ENCODE measurements around the gene CA12. TPM values are rescaled to one million over a fixed set of nuclear protein-coding genes. Genes with fewer than 3 reads are reported as not detected.

CA12 gene
- total RNA-seq, 2 donors from 2014 or later: 1.2 to 2.1 TPM

DNA sequence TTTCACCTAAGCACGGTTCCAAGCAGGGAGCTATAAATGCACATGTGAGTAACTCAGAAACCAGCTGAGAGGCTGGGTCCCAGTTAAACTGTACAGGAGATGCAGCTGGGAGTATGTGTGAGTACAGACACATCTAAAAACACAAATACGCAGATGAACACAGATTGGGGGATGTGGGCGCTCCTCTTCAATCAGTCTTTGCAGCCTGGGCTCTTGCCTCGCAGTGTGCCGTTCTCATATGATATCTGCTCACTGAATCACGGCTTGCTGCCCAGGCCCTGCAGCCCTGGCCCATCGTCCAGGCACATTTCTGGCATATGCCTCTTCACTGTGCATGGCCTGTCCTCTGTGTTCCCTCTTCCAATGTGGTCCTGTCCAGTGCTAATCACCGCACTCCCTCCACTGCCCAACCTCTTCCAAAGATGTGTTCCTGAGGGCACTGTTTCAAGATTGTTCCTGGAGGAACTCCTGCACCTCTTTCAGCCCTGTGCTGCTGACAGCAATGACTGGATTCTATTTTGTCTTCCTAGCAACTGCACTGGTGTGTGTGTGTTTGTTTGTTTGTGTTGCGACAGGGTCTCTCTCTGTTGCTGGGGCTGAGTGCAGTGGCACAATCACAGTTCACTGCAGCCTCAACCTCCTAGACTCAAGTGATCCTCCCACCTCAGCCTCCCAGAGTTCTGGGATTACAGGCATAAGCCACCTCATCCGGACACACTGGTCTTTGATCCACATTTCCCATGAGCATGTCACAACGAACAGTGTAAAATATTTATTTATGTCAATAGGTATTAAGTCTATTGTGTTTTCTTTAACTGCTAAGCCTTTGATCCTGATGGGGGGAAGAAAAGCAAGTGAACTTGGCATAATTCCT, 17.0 kb downstream of the CA12 start:
- no peak for DNase-seq
- Mint-ChIP-seq H3K36me3 (ENCODE audit: low read depth) (no peaks in the 10 kb centered on the region), H3K4me1 (peaks cover 18% of the 10 kb centered on the region), H3K4me3 (no peak overlapping the region), H3K27me3 (ENCODE audit: insufficient read depth) (peaks cover 25% of the 10 kb centered on the region), H3K27ac (no peak overlapping the region), H3K9me3 (no peaks in the 10 kb centered on the region)
- H3K27ac ChIP-seq (ENCODE audit: low read depth, low read length): no peak overlapping the region
- no peaks in the 10 kb centered on the region for H3K27me3 ChIP-seq (ENCODE audit: control insufficient read depth, insufficient read depth, low read length, poor library complexity, severe bottlenecking)
- WGBS, 2 experiments (ENCODE audit: insufficient coverage in 1 of 2, insufficient read length in 1 of 2): 93 to 98% methylated on average over 9 to 11 of the region's 11 CpGs
- no peaks in the 10 kb centered on the region for H3K36me3 ChIP-seq (ENCODE audit: control insufficient read depth, insufficient read depth, low read length)
- no peak for TF ChIP-seq CTCF (conservative IDR thresholded peaks at IDR 0.05)
- H3K9ac ChIP-seq (ENCODE audit: extremely low read depth, low read length, poor library complexity, severe bottlenecking): no peak overlapping the region
- no peaks in the 10 kb centered on the region for H3K4me1 ChIP-seq (ENCODE audit: control insufficient read depth, insufficient read depth, low read length)
- no peaks in the 10 kb centered on the region for H3K9me3 ChIP-seq (ENCODE audit: control insufficient read depth, low read length)
- H3K4me3 ChIP-seq (ENCODE audit: low read length): no peak overlapping the region

DNA sequence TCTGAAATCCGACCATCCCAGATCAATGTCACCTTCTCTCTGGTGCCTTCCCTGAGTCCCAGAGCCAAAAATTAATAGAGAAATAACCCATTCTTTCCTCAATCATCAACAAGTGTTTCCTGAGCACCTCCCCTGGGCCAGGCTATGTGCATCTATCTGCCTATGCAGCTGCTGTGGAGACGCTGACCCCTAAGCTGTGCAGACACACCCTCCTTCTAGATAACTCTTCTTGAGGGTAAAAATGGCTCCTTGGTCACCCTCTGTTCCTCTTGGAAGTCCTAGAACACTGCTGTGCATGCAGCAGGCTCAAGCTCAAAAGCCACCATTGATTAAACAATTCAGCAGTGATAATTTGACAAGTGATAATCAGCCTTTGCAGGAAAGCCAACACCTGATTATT, 18.4 kb downstream of the CA12 start:
- Histone ChIP-seq H3K27ac (ENCODE audit: low read depth, low read length) (no peak overlapping the region), H3K9ac (ENCODE audit: extremely low read depth, low read length, poor library complexity, severe bottlenecking) (no peak overlapping the region), H3K4me3 (ENCODE audit: low read length) (no peak overlapping the region), H3K9me3 (ENCODE audit: control insufficient read depth, low read length) (no peaks in the 10 kb centered on the region), H3K4me1 (ENCODE audit: control insufficient read depth, insufficient read depth, low read length) (no peaks in the 10 kb centered on the region), H3K36me3 (ENCODE audit: control insufficient read depth, insufficient read depth, low read length) (no peaks in the 10 kb centered on the region), H3K27me3 (ENCODE audit: control insufficient read depth, insufficient read depth, low read length, poor library complexity, severe bottlenecking) (no peaks in the 10 kb centered on the region)
- Mint-ChIP-seq H3K9me3 (no peaks in the 10 kb centered on the region), H3K4me1 (peaks cover 13% of the 10 kb centered on the region), H3K27ac (no peak overlapping the region), H3K36me3 (ENCODE audit: low read depth) (no peaks in the 10 kb centered on the region), H3K27me3 (ENCODE audit: insufficient read depth) (peaks cover 32% of the 10 kb centered on the region), H3K4me3 (no peak overlapping the region)
- no peak for DNase-seq
- 86 to 96% methylated on average over 2 of the region's 2 CpGs for WGBS, 2 experiments (ENCODE audit: insufficient coverage in 1 of 2, insufficient read length in 1 of 2)
- TF ChIP-seq CTCF (conservative IDR thresholded peaks at IDR 0.05): no peak

DNA sequence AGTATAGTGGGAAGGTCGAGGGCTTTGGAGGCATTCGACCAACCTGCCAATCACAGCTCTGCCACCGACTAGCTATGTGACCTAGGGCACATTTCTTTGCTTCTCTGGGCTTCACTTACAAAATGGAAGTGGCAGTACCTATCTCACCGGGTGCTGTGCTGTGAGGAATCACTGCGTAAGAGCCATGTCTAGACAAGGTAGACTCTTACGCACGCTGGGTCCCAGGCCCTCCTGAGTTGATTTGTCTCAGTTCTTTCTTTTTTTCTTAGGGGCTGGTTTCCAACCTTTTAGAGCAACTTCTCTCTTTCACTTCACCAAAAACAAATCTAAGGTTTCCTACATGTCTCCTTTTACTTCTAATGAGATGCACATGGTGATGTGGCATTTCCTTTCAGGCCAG, 18.8 kb downstream of the CA12 start:
- H3K9ac ChIP-seq (ENCODE audit: extremely low read depth, low read length, poor library complexity, severe bottlenecking): no peak overlapping the region
- no peaks in the 10 kb centered on the region for H3K27me3 ChIP-seq (ENCODE audit: control insufficient read depth, insufficient read depth, low read length, poor library complexity, severe bottlenecking)
- Mint-ChIP-seq H3K9me3 (no peaks in the 10 kb centered on the region), H3K4me1 (peaks cover 13% of the 10 kb centered on the region), H3K36me3 (ENCODE audit: low read depth) (no peaks in the 10 kb centered on the region), H3K4me3 (no peak overlapping the region), H3K27me3 (ENCODE audit: insufficient read depth) (peaks cover 32% of the 10 kb centered on the region), H3K27ac (no peak overlapping the region)
- TF ChIP-seq CTCF (conservative IDR thresholded peaks at IDR 0.05): no peak
- no peak for DNase-seq
- H3K4me1 ChIP-seq (ENCODE audit: control insufficient read depth, insufficient read depth, low read length): no peaks in the 10 kb centered on the region
- no peak overlapping the region for H3K27ac ChIP-seq (ENCODE audit: low read depth, low read length)
- no peaks in the 10 kb centered on the region for H3K9me3 ChIP-seq (ENCODE audit: control insufficient read depth, low read length)
- no peaks in the 10 kb centered on the region for H3K36me3 ChIP-seq (ENCODE audit: control insufficient read depth, insufficient read depth, low read length)
- 80 to 95% methylated on average over 3 to 7 of the region's 7 CpGs for WGBS, 2 experiments (ENCODE audit: insufficient coverage in 1 of 2, insufficient read length in 1 of 2)
- H3K4me3 ChIP-seq (ENCODE audit: low read length): no peak overlapping the region

All from endodermal cell (in vitro differentiated cells).